Uterus (tissue), 2 donors: ENCODE results near the gene FRMPD2.

ENCODE experiments used
- POLR2A ChIP-seq, 2 donors: fragments of 450-650 bp; IDR thresholded peaks; one replicate each; pipeline ENCODE4 v1.6.1; 2016; ENCODE audit warnings: antibody characterized with exemption in 2 of 2, mild to moderate bottlenecking in 1 of 2, moderate library complexity in 1 of 2
- TF ChIP-seq, protein P1 (sequence below), 4 experiments: fragments of 200-600 bp in 2 of 4; fragments of 450-650 bp in 2 of 4; sonication (generic) in 2 of 4; IDR thresholded peaks; one replicate each; pipeline ENCODE4 v1.5.1; 2016 to 2019; ENCODE audit warnings: antibody characterized with exemption in 4 of 4, mild to moderate bottlenecking in 2 of 4, moderate library complexity in 1 of 4

DNA sequence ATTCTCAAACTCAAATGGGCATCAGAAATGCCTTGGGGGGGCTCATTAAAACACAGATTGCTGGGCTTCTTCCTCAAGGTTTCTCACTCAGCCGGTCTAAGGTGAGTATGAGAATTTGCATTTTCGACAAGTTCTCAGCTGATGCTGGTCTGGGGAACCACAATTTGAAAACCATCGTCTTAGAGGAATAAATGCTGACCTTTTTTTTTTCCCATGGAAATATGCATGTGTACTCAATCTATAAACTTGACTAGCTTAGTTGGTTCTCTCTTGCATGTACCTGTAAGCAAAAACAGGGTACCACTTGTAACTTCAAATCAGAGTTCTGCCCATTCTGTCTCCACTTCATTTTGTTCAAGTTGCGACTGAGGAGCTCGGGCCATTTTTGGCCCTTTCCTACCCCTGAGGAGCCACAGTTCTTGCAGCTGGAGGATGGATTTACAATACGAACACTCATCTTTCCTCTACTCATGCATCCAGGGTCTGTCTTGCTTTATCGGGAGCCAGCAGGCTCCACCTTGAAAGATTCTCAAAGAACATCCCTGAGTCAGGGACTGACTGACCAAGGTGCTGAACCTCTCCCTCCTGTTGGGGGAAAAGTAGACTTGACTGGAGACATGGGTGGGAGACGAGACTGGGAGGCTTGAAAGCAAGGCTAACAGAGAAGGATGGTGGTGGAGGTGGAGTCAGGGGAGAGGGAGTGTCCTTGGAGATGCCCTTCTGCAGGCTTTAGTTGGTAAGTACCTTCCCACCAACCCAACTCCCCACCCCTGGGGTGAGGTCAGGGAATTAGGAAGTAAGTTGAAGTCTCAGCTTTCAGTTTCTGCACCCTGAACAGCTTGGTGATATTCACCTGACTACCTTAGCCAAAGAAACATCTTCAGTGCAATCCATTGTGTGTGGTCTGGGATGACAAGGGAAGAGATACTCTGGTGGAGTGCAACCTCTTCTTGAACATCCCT is 28.3 kb upstream of the FRMPD2 start:
- TF ChIP-seq, protein P1, sequence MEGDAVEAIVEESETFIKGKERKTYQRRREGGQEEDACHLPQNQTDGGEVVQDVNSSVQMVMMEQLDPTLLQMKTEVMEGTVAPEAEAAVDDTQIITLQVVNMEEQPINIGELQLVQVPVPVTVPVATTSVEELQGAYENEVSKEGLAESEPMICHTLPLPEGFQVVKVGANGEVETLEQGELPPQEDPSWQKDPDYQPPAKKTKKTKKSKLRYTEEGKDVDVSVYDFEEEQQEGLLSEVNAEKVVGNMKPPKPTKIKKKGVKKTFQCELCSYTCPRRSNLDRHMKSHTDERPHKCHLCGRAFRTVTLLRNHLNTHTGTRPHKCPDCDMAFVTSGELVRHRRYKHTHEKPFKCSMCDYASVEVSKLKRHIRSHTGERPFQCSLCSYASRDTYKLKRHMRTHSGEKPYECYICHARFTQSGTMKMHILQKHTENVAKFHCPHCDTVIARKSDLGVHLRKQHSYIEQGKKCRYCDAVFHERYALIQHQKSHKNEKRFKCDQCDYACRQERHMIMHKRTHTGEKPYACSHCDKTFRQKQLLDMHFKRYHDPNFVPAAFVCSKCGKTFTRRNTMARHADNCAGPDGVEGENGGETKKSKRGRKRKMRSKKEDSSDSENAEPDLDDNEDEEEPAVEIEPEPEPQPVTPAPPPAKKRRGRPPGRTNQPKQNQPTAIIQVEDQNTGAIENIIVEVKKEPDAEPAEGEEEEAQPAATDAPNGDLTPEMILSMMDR (IDR thresholded peaks at IDR 0.05) = no peak
- TF ChIP-seq POLR2A (IDR thresholded peaks at IDR 0.05) = no peak
